ENCODE data around the gene ZNF576.
A peak's percentile ranks its signal among the peaks of the same experiment; 100 is the strongest.

GRCh38 chr19:43555185-43555770 is 41.1 kb upstream of the ZNF576 start:
- no peak for TF ChIP-seq REST (IDR thresholded peaks at IDR 0.05; ENCODE audit: insufficient read depth in 1 of 2, low read depth in 2 of 2, low read length in 1 of 2)
- peak; percentile 86 for TF ChIP-seq CTCF (IDR thresholded peaks at IDR 0.05)
